Forelimb muscle (tissue), 1 donor: ENCODE results near the gene OR2T34. TPM values are rescaled to one million over a fixed set of nuclear protein-coding genes. Genes with fewer than 3 reads are reported as not detected.
"Not testable (repeated sequence)": the region's sequence is repeated elsewhere in the genome, so short reads cannot be mapped to it uniquely, and the experiment has no call there.

Experiments used
- DNase-seq: peaks from one replicate; pipeline ENCODE4 v3.0.0-alpha.2; 2013; ENCODE audit warnings: low read depth
- polyA plus RNA-seq: library from polyadenylated mRNA; unstranded; fragments of 120-200 nt; gene quantifications from one replicate; pipeline ENCODE4 v1.2.1, GENCODE V29; 2013; ENCODE audit not compliant: insufficient read length

OR2T34 gene
- polyA plus RNA-seq, 1 donor = not detected

DNA sequence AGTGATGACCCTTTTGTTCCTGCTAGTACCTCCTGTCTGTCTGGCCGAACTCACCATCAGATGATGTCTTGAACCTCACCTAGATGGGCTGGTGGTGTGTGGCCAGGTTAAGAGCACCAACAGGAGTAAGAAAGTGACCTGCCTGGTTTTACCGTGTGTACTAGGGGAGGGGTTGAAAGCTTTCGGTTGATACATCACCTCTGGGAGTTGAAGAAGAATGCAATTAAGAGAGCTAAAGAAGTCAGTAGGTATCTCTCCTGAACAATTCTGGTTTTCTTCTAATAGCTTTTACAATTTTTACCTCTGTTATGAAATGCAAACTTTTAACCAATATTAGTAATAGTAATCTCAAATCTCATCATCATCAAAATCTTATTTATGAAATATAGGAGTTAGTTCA lies 11.9 kb downstream of the OR2T34 start, which contains the start of gene OR2T29:
Gene OR2T29, minus strand, starts transcription at position 101 of the 400 bp plus-strand sequence. CDS start 3,281 bp downstream, outside the sequence.
- not testable (repeated sequence) for DNase-seq

GRCh38 chr1:248551027-248551426 lies 23.5 kb downstream of the OR2T34 start:
- not testable (repeated sequence) for DNase-seq

GRCh38 chr1:248547383-248547782 lies 27.2 kb downstream of the OR2T34 start:
- not testable (repeated sequence) for DNase-seq

GRCh38 chr1:248537449-248537848 lies 37.1 kb downstream of the OR2T34 start:
- not testable (repeated sequence) for DNase-seq

Other genes starting within 250 kb of the OR2T34 start
- gene OR14C36, start 226.0 kb downstream of the OR2T34 start, polyA plus RNA-seq = not detected
- not detected for gene OR2T4, start 213.1 kb downstream of the OR2T34 start, polyA plus RNA-seq
- gene OR2T6, start 199.0 kb downstream of the OR2T34 start, polyA plus RNA-seq = not detected
- not detected for gene OR2T1, start 171.7 kb downstream of the OR2T34 start, polyA plus RNA-seq
- not detected for gene OR2T2, start 129.1 kb downstream of the OR2T34 start, polyA plus RNA-seq
- gene OR2T3, start 101.4 kb downstream of the OR2T34 start, polyA plus RNA-seq = not detected
- gene OR2T5, start 86.2 kb downstream of the OR2T34 start, polyA plus RNA-seq = not detected
- not detected for gene OR2G6, start 66.7 kb downstream of the OR2T34 start, polyA plus RNA-seq
- not detected for gene OR2T29, start 12.0 kb downstream of the OR2T34 start, polyA plus RNA-seq
- gene OR2T10, start 22.9 kb upstream of the OR2T34 start, polyA plus RNA-seq = not detected
- gene OR2T11, start 60.3 kb upstream of the OR2T34 start, polyA plus RNA-seq = not detected
- not detected for gene OR2T35, start 70.5 kb upstream of the OR2T34 start, polyA plus RNA-seq
- not detected for gene OR2T27, start 80.8 kb upstream of the OR2T34 start, polyA plus RNA-seq
- gene OR14I1, start 128.0 kb upstream of the OR2T34 start, polyA plus RNA-seq = not detected
- not detected for gene LYPD8, start 181.0 kb upstream of the OR2T34 start, polyA plus RNA-seq